ELR (cell line): ENCODE results near the gene MIR17HG.
"Not testable (repeated sequence)": the region's sequence is repeated elsewhere in the genome, so short reads cannot be mapped to it uniquely, and the experiment has no call there.

Experiments
- DNase-seq: peaks from one replicate; pipeline ENCODE4 v3.0.0-alpha.2; 2015; ENCODE audit warnings: low read depth

Gene MIR17HG

GRCh38 chr13:91347202-91347995 is at the start of gene MIR17HG:
Gene MIR17HG (plus strand): TSS chr13:91347687.
- peak; percentile 89 for DNase-seq

- DNase-seq = no peak
Measured at GRCh38 chr13:91298060-91298459, 49.4 kb upstream of the MIR17HG start.

- DNase-seq = no peak
Measured at GRCh38 chr13:91302111-91302510, 45.4 kb upstream of the MIR17HG start.

- no peak for DNase-seq
Measured at GRCh38 chr13:91303031-91303430, 44.5 kb upstream of the MIR17HG start.

- no peak for DNase-seq
Measured at GRCh38 chr13:91304741-91305140, 42.7 kb upstream of the MIR17HG start.

GRCh38 chr13:91305652-91306051 is 41.8 kb upstream of the MIR17HG start:
- no peak for DNase-seq

- no peak for DNase-seq
Measured at GRCh38 chr13:91307887-91308286, 39.6 kb upstream of the MIR17HG start.

GRCh38 chr13:91308299-91308698 is 39.2 kb upstream of the MIR17HG start:
- peak; percentile 8 for DNase-seq

- no peak for DNase-seq
Measured at GRCh38 chr13:91311491-91311890, 36.0 kb upstream of the MIR17HG start.

- DNase-seq = no peak
Measured at GRCh38 chr13:91312324-91312723, 35.2 kb upstream of the MIR17HG start.

GRCh38 chr13:91313103-91313502 is 34.4 kb upstream of the MIR17HG start:
- peak; percentile 51 for DNase-seq

- no peak for DNase-seq
Measured at GRCh38 chr13:91313581-91313980, 33.9 kb upstream of the MIR17HG start.

GRCh38 chr13:91314888-91315287 is 32.6 kb upstream of the MIR17HG start:
- DNase-seq = no peak

- DNase-seq = no peak
Measured at GRCh38 chr13:91318886-91319285, 28.6 kb upstream of the MIR17HG start.

GRCh38 chr13:91319996-91320395 is 27.5 kb upstream of the MIR17HG start:
- no peak for DNase-seq

GRCh38 chr13:91320990-91321389 is 26.5 kb upstream of the MIR17HG start:
- not testable (repeated sequence) for DNase-seq

GRCh38 chr13:91323349-91323748 is 24.1 kb upstream of the MIR17HG start:
- DNase-seq = no peak

- DNase-seq = no peak
Measured at GRCh38 chr13:91326146-91326545, 21.3 kb upstream of the MIR17HG start.

GRCh38 chr13:91328726-91329125 is 18.8 kb upstream of the MIR17HG start:
- no peak for DNase-seq

GRCh38 chr13:91329733-91330132 is 17.8 kb upstream of the MIR17HG start:
- no peak for DNase-seq

GRCh38 chr13:91331047-91331915 is 16.2 kb upstream of the MIR17HG start:
- no peak for DNase-seq

GRCh38 chr13:91346062-91346461 is 1.4 kb upstream of the MIR17HG start:
- DNase-seq = no peak

GRCh38 chr13:91346850-91347201 is 661 bp upstream of the MIR17HG start:
- peak; percentile 17 for DNase-seq
